ENCODE results near the gene NAT8L. TPM values are rescaled to one million over a fixed set of nuclear protein-coding genes. Genes with fewer than 3 reads are reported as not detected.

The NAT8L gene
- total and polyA plus RNA-seq, 4 experiments from 2014 or later = not detected

DNA sequence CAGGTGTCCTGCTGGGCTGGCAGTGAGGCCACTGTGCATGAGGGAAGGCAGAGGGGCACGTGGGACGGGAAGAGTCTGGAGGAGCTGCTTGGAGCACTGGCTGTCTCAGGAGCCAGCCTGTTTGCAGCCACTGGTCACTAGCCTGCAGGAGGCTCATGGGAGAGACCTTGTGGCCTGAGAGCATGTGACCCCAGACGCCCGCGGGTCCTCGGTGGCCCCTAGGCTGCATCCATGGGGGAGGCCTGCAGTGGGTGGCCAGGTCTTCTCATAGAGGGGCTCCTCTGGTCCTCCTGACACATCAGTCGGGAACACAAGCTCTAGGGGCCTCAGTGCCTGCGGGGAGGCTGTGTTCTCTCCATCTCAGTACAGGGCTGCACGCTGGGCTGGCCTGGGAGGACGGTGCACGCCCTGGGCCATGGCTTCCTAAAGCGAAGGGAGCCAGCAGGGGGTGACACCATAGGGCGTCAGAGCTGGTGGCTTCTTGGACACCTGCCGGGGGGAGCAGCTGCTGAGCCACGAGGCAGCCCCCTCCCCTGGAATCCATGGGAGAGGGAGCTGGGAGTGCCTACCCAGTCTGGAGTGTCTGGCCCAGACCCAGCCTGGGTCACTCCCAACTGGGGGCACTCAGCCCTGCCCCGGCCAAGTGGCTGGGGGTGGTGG, 12.3 kb downstream of the NAT8L start:
- no peak overlapping the region for H3K27ac ChIP-seq (ENCODE audit: low read depth, low read length)
- Mint-ChIP-seq H3K4me3 (no peak overlapping the region), H3K9me3 (no peaks in the 10 kb centered on the region), H3K27ac (no peak overlapping the region), H3K36me3 (no peaks in the 10 kb centered on the region), H3K4me1 (no peaks in the 10 kb centered on the region), H3K27me3 (no peaks in the 10 kb centered on the region)
- ChIA-PET CTCF (ENCODE audit: partially characterized antibody) (no interaction called here), POLR2A (ENCODE audit: partially characterized antibody) (no interaction called here)
- H3K9me3 ChIP-seq (ENCODE audit: control insufficient read depth in 1 of 2, low read length in 2 of 2) = no peaks in the 10 kb centered on the region
- intact Hi-C loops (cut with micrococcal nuclease) = no loop called here
- no peak overlapping the region for H3K4me3 ChIP-seq (ENCODE audit: low read length in 2 of 2)
- peak in 1 of 5 donors; percentile 17 for DNase-seq
- H3K4me1 ChIP-seq (ENCODE audit: insufficient read depth, low read length) = no peaks in the 10 kb centered on the region
- H3K27me3 ChIP-seq (ENCODE audit: insufficient read depth, low read length) = no peaks in the 10 kb centered on the region
- H3K36me3 ChIP-seq (ENCODE audit: insufficient read depth, low read length) = no peaks in the 10 kb centered on the region

GRCh38 chr4:2071912-2072867, 13.1 kb downstream of the NAT8L start:
- no peak overlapping the region for H3K4me3 Mint-ChIP-seq
- ChIA-PET POLR2A (ENCODE audit: partially characterized antibody) (no interaction called here), CTCF (ENCODE audit: partially characterized antibody) (no interaction called here)
- no peaks in the 10 kb centered on the region for H3K36me3 ChIP-seq (ENCODE audit: insufficient read depth, low read length)
- intact Hi-C loops (cut with micrococcal nuclease) = no loop called here
- H3K4me3 ChIP-seq (ENCODE audit: low read length in 2 of 2) = no peak overlapping the region
- no peaks in the 10 kb centered on the region for H3K4me1 ChIP-seq (ENCODE audit: insufficient read depth, low read length)
- no peak overlapping the region for H3K27ac Mint-ChIP-seq
- no peaks in the 10 kb centered on the region for H3K36me3 Mint-ChIP-seq
- H3K4me1 Mint-ChIP-seq = no peaks in the 10 kb centered on the region
- H3K9me3 ChIP-seq (ENCODE audit: control insufficient read depth in 1 of 2, low read length in 2 of 2) = no peaks in the 10 kb centered on the region
- no peaks in the 10 kb centered on the region for H3K9me3 Mint-ChIP-seq
- H3K27ac ChIP-seq (ENCODE audit: low read depth, low read length) = no peak overlapping the region
- peak in 1 of 5 donors; percentile 26 for DNase-seq
- no peaks in the 10 kb centered on the region for H3K27me3 ChIP-seq (ENCODE audit: insufficient read depth, low read length)
- H3K27me3 Mint-ChIP-seq = no peaks in the 10 kb centered on the region

GRCh38 chr4:2072971-2073807, 14.1 kb downstream of the NAT8L start:
- H3K9me3 Mint-ChIP-seq = no peaks in the 10 kb centered on the region
- Histone ChIP-seq H3K9me3 (ENCODE audit: control insufficient read depth in 1 of 2, low read length in 2 of 2) (no peaks in the 10 kb centered on the region), H3K4me1 (ENCODE audit: insufficient read depth, low read length) (no peaks in the 10 kb centered on the region), H3K27ac (ENCODE audit: low read depth, low read length) (no peak overlapping the region), H3K4me3 (ENCODE audit: low read length in 2 of 2) (no peak overlapping the region), H3K36me3 (ENCODE audit: insufficient read depth, low read length) (no peaks in the 10 kb centered on the region), H3K27me3 (ENCODE audit: insufficient read depth, low read length) (no peaks in the 10 kb centered on the region)
- no peak overlapping the region for H3K27ac Mint-ChIP-seq
- CTCF ChIA-PET (ENCODE audit: partially characterized antibody) = no interaction called here
- intact Hi-C loops (cut with micrococcal nuclease) = no loop called here
- no peaks in the 10 kb centered on the region for H3K36me3 Mint-ChIP-seq
- no peaks in the 10 kb centered on the region for H3K4me1 Mint-ChIP-seq
- H3K4me3 Mint-ChIP-seq = no peak overlapping the region
- POLR2A ChIA-PET (ENCODE audit: partially characterized antibody) = no interaction called here
- no peaks in the 10 kb centered on the region for H3K27me3 Mint-ChIP-seq
- no peak for DNase-seq

DNA sequence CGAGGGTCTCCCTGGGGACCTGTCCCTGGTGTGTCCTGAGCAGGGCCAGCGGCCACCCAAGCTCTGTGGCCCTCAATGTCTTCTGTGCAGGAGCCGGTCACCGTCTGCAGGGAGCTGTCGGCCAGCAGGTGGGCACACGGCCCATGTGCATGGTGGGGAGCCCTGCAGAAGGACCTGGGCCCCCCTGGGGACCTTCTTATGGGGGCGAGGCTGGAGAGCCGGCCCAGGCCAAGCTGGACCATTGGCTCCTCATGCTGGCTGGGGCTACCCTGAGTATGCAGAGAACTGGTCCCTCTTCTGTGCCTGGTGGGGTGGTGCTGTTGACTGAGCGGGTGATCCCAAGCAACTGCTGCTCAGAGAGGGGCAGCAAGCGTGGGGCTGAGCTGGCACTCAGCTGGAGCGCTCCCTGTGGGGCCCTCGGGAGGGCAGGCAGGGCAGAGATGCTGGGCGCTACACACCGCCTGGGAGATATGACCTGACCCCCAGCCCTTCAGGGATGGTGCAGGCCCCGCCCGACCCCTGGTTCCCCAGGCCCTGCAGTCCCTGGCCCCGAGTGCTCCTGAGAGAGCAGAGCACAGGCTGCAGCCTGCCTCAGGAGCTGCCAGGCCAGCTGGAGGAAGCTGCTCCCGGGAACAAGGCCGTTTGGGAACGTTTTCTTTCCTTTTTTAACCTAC, 14.8 kb downstream of the NAT8L start:
- Histone ChIP-seq H3K27me3 (ENCODE audit: insufficient read depth, low read length) (no peaks in the 10 kb centered on the region), H3K9me3 (ENCODE audit: control insufficient read depth in 1 of 2, low read length in 2 of 2) (no peaks in the 10 kb centered on the region), H3K36me3 (ENCODE audit: insufficient read depth, low read length) (no peaks in the 10 kb centered on the region), H3K27ac (ENCODE audit: low read depth, low read length) (no peak overlapping the region), H3K4me3 (ENCODE audit: low read length in 2 of 2) (no peak overlapping the region), H3K4me1 (ENCODE audit: insufficient read depth, low read length) (no peaks in the 10 kb centered on the region)
- peak in 1 of 5 donors; percentile 17 for DNase-seq
- POLR2A ChIA-PET (ENCODE audit: partially characterized antibody) = no interaction called here
- Mint-ChIP-seq H3K27ac (no peak overlapping the region), H3K27me3 (no peaks in the 10 kb centered on the region), H3K4me3 (no peak overlapping the region), H3K9me3 (no peaks in the 10 kb centered on the region), H3K36me3 (no peaks in the 10 kb centered on the region), H3K4me1 (no peaks in the 10 kb centered on the region)
- CTCF ChIA-PET (ENCODE audit: partially characterized antibody) = no interaction called here
- intact Hi-C loops (cut with micrococcal nuclease) = no loop called here

DNA sequence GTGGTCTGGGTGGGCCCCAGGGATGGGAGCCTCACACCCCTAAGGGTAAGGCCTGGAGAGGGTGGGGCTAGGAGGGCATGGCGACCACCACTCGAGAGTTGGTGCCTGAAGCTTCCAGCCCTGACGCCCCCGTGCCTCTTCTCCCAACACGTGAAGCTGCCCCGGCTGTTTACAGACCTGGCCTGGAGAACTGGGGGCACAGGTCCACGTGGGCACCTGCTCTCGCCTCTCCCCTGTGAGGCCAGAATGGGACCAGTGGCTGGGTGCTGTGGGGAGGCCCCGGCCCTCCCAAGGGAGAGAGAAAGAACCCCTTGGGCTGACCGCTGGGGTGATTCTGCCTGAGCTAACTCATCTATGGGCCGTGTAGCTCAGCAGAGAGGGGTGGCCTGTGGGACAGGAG, 15.5 kb downstream of the NAT8L start:
- no peaks in the 10 kb centered on the region for H3K9me3 ChIP-seq (ENCODE audit: control insufficient read depth in 1 of 2, low read length in 2 of 2)
- no peaks in the 10 kb centered on the region for H3K36me3 ChIP-seq (ENCODE audit: insufficient read depth, low read length)
- ChIA-PET CTCF (ENCODE audit: partially characterized antibody) (no interaction called here), POLR2A (ENCODE audit: partially characterized antibody) (no interaction called here)
- no peaks in the 10 kb centered on the region for H3K9me3 Mint-ChIP-seq
- H3K4me3 Mint-ChIP-seq = no peak overlapping the region
- H3K4me1 ChIP-seq (ENCODE audit: insufficient read depth, low read length) = no peaks in the 10 kb centered on the region
- H3K27me3 ChIP-seq (ENCODE audit: insufficient read depth, low read length) = no peaks in the 10 kb centered on the region
- no peak overlapping the region for H3K4me3 ChIP-seq (ENCODE audit: low read length in 2 of 2)
- H3K4me1 Mint-ChIP-seq = no peaks in the 10 kb centered on the region
- H3K27ac ChIP-seq (ENCODE audit: low read depth, low read length) = no peak overlapping the region
- H3K36me3 Mint-ChIP-seq = no peaks in the 10 kb centered on the region
- intact Hi-C loops (cut with micrococcal nuclease) = no loop called here
- H3K27me3 Mint-ChIP-seq = no peaks in the 10 kb centered on the region
- no peak overlapping the region for H3K27ac Mint-ChIP-seq
- DNase-seq = peak in 1 of 5 donors; percentile 32

DNA sequence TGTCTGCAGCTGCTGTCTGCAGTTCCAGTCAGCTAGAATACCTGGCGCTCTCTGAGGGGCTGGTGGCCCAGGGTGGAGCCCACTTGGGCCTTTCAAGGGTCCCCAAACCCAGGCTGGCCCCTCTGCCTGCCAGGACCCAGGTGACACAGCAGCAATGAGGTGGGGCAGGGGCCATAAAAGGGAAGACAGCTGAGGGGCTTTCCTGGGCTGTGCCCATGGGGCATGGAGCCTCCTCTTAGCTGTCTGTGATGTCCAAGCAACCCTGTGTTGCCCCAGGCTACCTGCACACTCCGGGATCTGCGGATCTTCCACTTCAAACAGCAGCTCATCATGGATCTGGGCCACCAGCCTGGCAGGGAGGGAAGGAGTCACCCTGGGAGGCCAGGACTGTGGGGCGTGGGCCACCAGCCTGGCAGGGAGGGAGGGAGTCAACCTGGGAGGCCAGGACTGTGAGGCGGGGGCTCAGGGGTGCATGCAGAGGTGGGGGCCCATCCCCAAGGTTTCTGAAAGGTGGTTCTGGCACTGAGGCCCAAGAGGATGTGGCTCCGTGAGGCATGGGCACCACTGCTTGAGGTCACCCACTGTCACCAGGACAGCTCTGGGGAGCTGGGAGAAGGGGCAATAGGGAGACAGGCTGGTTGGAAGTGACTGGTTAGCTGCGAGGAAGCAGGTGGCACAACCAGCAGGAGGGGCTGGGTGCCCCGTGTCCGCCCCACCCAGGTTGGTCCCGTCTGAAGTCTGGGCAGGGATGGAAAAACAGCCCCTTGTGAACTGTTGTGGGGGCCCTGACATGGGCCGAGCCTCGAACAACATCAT, 16.3 kb downstream of the NAT8L start:
- H3K4me1 Mint-ChIP-seq = no peaks in the 10 kb centered on the region
- Histone ChIP-seq H3K4me3 (ENCODE audit: low read length in 2 of 2) (no peak overlapping the region), H3K27ac (ENCODE audit: low read depth, low read length) (no peak overlapping the region), H3K4me1 (ENCODE audit: insufficient read depth, low read length) (no peaks in the 10 kb centered on the region), H3K9me3 (ENCODE audit: control insufficient read depth in 1 of 2, low read length in 2 of 2) (no peaks in the 10 kb centered on the region), H3K27me3 (ENCODE audit: insufficient read depth, low read length) (no peaks in the 10 kb centered on the region), H3K36me3 (ENCODE audit: insufficient read depth, low read length) (no peaks in the 10 kb centered on the region)
- no peak overlapping the region for H3K4me3 Mint-ChIP-seq
- peak in 1 of 5 donors; percentile 9 for DNase-seq
- no peaks in the 10 kb centered on the region for H3K9me3 Mint-ChIP-seq
- intact Hi-C loops (cut with micrococcal nuclease) = no loop called here
- no peaks in the 10 kb centered on the region for H3K27me3 Mint-ChIP-seq
- H3K36me3 Mint-ChIP-seq = no peaks in the 10 kb centered on the region
- ChIA-PET POLR2A (ENCODE audit: partially characterized antibody) (no interaction called here), CTCF (ENCODE audit: partially characterized antibody) (no interaction called here)
- H3K27ac Mint-ChIP-seq = no peak overlapping the region
